Left renal pelvis (tissue), 4 donors: ENCODE data around the gene SLC25A26. TPM values are rescaled to one million over a fixed set of nuclear protein-coding genes. Genes with fewer than 3 reads are reported as not detected.

ENCODE experiments used
- DNase-seq, 4 donors: peaks; one replicate each; pipeline ENCODE4 v3.0.0-alpha.2; 2013; ENCODE audit warnings: low read depth in 4 of 4, low spot score in 3 of 4
- polyA plus RNA-seq, 4 donors: library from polyadenylated mRNA; unstranded; fragments of 120-200 nt; gene quantifications; one replicate each; pipeline ENCODE4 v1.2.1, GENCODE V29; 2013; ENCODE audit not compliant: insufficient read length in 4 of 4

The SLC25A26 gene
- polyA plus RNA-seq, 4 donors, result 23.7 to 26.9 (median 24.1) TPM

GRCh38 chr3:66392966-66393332 lies 172.1 kb downstream of the SLC25A26 start:
- DNase-seq, result no peak

- DNase-seq, result no peak
These were observed 172.7 kb downstream of the SLC25A26 start for GRCh38 chr3:66393333-66394005.

- DNase-seq, result no peak
These were observed 173.4 kb downstream of the SLC25A26 start for GRCh38 chr3:66394019-66394752.

- DNase-seq, result no peak
These were observed 174.0 kb downstream of the SLC25A26 start for GRCh38 chr3:66394753-66395249.

GRCh38 chr3:66395635-66396034 lies 174.8 kb downstream of the SLC25A26 start:
- no peak for DNase-seq

GRCh38 chr3:66396161-66396760 lies 175.5 kb downstream of the SLC25A26 start:
- DNase-seq, result no peak

GRCh38 chr3:66396888-66397287 lies 176.1 kb downstream of the SLC25A26 start:
- no peak for DNase-seq

GRCh38 chr3:66397745-66398144 lies 176.9 kb downstream of the SLC25A26 start:
- no peak for DNase-seq

- DNase-seq, result no peak
These were observed 177.6 kb downstream of the SLC25A26 start for GRCh38 chr3:66398228-66399025.

GRCh38 chr3:66399529-66400232 lies 178.9 kb downstream of the SLC25A26 start:
- DNase-seq, result no peak

- no peak for DNase-seq
These were observed 179.8 kb downstream of the SLC25A26 start for GRCh38 chr3:66400411-66401156.

- no peak for DNase-seq
These were observed 180.4 kb downstream of the SLC25A26 start for GRCh38 chr3:66401157-66401550.

- DNase-seq, result no peak
These were observed 181.1 kb downstream of the SLC25A26 start for GRCh38 chr3:66401675-66402491.

GRCh38 chr3:66402596-66403290 lies 181.9 kb downstream of the SLC25A26 start:
- DNase-seq, result no peak

- DNase-seq, result no peak
These were observed 182.7 kb downstream of the SLC25A26 start for GRCh38 chr3:66403323-66403990.

GRCh38 chr3:66404197-66404596 lies 183.4 kb downstream of the SLC25A26 start:
- no peak for DNase-seq

GRCh38 chr3:66404903-66405700 lies 184.3 kb downstream of the SLC25A26 start:
- no peak for DNase-seq
